SHP77 (cell line): ENCODE measurements around the gene SLC16A3.

Experiments used
- DNase-seq, 2 experiments: peaks; one replicate each; lab custom pipeline; 2025; lab: John Stamatoyannopoulos, UW

The SLC16A3 gene

DNA sequence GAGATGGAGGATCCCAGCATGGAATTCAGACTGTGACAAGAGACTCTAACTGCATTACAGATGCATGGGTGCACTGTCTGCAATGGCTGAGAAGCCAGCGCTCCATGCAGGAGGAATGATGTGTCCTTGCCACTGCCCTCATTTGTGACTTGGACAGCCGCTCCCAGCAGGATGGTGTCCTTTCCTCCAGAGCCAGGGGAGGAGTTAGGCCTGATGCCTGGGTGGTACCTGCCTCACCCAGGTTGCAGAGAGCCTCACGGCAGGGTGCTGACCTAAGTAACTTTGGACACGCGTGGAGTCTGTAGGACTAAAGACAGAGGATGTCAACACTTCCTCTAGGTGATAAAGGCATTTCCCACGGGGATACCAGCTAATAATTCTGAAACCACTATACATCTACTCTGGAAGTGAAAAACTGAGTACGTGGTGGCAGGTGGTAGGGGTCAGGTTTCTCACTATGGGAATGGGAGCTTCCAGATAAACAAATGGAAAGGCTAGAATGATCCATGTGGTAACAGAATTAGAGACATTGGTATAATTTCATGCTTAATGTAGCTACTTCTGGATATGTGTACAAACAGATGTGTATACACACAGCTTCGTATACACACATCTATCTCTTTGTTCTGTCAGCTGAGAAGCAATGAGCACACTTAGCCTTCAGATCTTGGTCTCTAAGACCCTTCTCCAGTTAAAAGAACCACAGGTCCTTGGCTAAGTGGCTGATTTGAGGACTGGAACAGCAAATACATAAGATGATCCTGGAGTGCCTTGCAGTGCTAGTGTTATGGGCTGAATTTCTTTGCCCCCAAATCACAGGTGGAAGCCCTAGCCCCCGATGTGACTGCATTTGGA, 58.4 kb downstream of the SLC16A3 start:
- no peak for DNase-seq

- DNase-seq = peak; percentile 96 to 99
These were observed 59.3 kb downstream of the SLC16A3 start for GRCh38 chr17:82287868-82288801.
